Smooth muscle cell (in vitro differentiated cells): ENCODE data around the gene MIR17HG. TPM values are rescaled to one million over a fixed set of nuclear protein-coding genes. Genes with fewer than 3 reads are reported as not detected.

Experiments
- DNase-seq: peaks from one replicate; lab custom pipeline; 2025; ENCODE audit not compliant: unreplicated experiment; lab: John Stamatoyannopoulos, UW
- H2AFZ ChIP-seq: fragments of 200-600 bp; sonication (generic); 2 replicates; pipeline ENCODE4 v1.6.0; 2016; ENCODE audit warnings: antibody characterized with exemption, low read depth, mild to moderate bottlenecking
- H3F3A ChIP-seq: fragments of 200-600 bp; sonication (generic); 2 replicates; pipeline ENCODE4 v1.6.0; 2017; ENCODE audit warnings: antibody characterized with exemption, low read depth
- H3K27ac ChIP-seq: fragments of 200-600 bp; sonication (generic); 2 replicates; pipeline ENCODE4 v1.5.1; 2016; ENCODE audit warnings: low read depth, mild to moderate bottlenecking
- H3K27me3 ChIP-seq: fragments of 200-600 bp; sonication (generic); 2 replicates; pipeline ENCODE4 v1.6.1; 2016; ENCODE audit warnings: low read depth, mild to moderate bottlenecking
- H3K36me3 ChIP-seq: fragments of 200-600 bp; sonication (generic); 2 replicates; pipeline ENCODE4 v1.5.1; 2016; ENCODE audit warnings: low read depth
- H3K4me1 ChIP-seq: fragments of 200-600 bp; sonication (generic); 2 replicates; pipeline ENCODE4 v1.5.1; 2016; ENCODE audit warnings: low read depth
- H3K4me2 ChIP-seq: fragments of 200-600 bp; sonication (generic); 2 replicates; pipeline ENCODE4 v1.6.0; 2016; ENCODE audit warnings: mild to moderate bottlenecking
- H3K4me3 ChIP-seq: fragments of 200-600 bp; sonication (generic); 2 replicates; pipeline ENCODE4 v1.5.1; 2016; ENCODE audit warnings: mild to moderate bottlenecking
- H3K79me2 ChIP-seq: fragments of 200-600 bp; sonication (generic); 2 replicates; pipeline ENCODE4 v1.6.0; 2016; ENCODE audit warnings: low read depth, mild to moderate bottlenecking
- H3K9ac ChIP-seq: fragments of 200-600 bp; sonication (generic); 2 replicates; pipeline ENCODE4 v1.6.0; 2016; ENCODE audit warnings: low read depth
- H3K9me3 ChIP-seq: fragments of 200-600 bp; sonication (generic); replicated peaks from 2 replicates; pipeline ENCODE4 v1.5.1; 2016; ENCODE audit warnings: low read depth
- H4K20me1 ChIP-seq: fragments of 200-600 bp; sonication (generic); 2 replicates; pipeline ENCODE4 v1.6.0; 2016; ENCODE audit warnings: low read depth
- CTCF ChIP-seq: fragments of 200-600 bp; sonication (generic); IDR thresholded peaks from 2 replicates; pipeline ENCODE4 v1.5.1; 2017; ENCODE audit warnings: borderline replicate concordance, mild to moderate bottlenecking, antibody characterized with exemption; ENCODE audit not compliant: insufficient read depth, poor library complexity, severe bottlenecking
- WGBS: methylation state at CpG from one replicate; pipeline ENCODE4 v1.1.7; 2016; ENCODE audit warnings: low lambda C conversion rate; 5-methylcytosine and 5-hydroxymethylcytosine counted together
- polyA plus RNA-seq: library from polyadenylated mRNA; unstranded; fragments of >200 nt; fragmentation: Nextera tagmentation; extraction: Ambion mirVana; gene quantifications from 2 replicates; pipeline ENCODE4 v1.2.1, GENCODE V29; 2016
- total RNA-seq: library from RNA; depleted of rRNA; stranded (reverse); fragments of >200 nt; gene quantifications from 2 replicates; pipeline ENCODE4 v1.2.3, GENCODE V29; 2014

MIR17HG gene
- total and polyA plus RNA-seq, 2 experiments from 2014 or later: 0.07 to 0.54 TPM

GRCh38 chr13:91323349-91323748 lies 24.1 kb upstream of the MIR17HG start:
- DNase-seq: no peak
- no peak for TF ChIP-seq CTCF
- no peaks in the 10 kb centered on the region for H3K36me3 ChIP-seq
- no peaks in the 10 kb centered on the region for H3K79me2 ChIP-seq
- H3K9me3 ChIP-seq: no peaks in the 10 kb centered on the region
- no peak overlapping the region for H2AFZ ChIP-seq
- H3K27me3 ChIP-seq: peaks cover 5% of the 10 kb centered on the region
- no peaks in the 10 kb centered on the region for H3K4me1 ChIP-seq
- H3K9ac ChIP-seq: no peak overlapping the region
- no peak overlapping the region for H3K4me2 ChIP-seq
- no peak overlapping the region for H3K4me3 ChIP-seq
- no peaks in the 10 kb centered on the region for H4K20me1 ChIP-seq
- no peaks in the 10 kb centered on the region for H3F3A ChIP-seq
- no peak overlapping the region for H3K27ac ChIP-seq
- 82% methylated on average over 3 of the region's 3 CpGs for WGBS

- TF ChIP-seq CTCF: no peak
- H3K4me3 ChIP-seq: no peak overlapping the region
- no peak overlapping the region for H3K4me2 ChIP-seq
- no peaks in the 10 kb centered on the region for H3K9me3 ChIP-seq
- peaks cover 11% of the 10 kb centered on the region for H3K27me3 ChIP-seq
- no peak overlapping the region for H3K27ac ChIP-seq
- no peaks in the 10 kb centered on the region for H3F3A ChIP-seq
- no peak for DNase-seq
- no peak overlapping the region for H3K9ac ChIP-seq
- no peak overlapping the region for H2AFZ ChIP-seq
- H4K20me1 ChIP-seq: no peaks in the 10 kb centered on the region
- H3K4me1 ChIP-seq: no peaks in the 10 kb centered on the region
- no peaks in the 10 kb centered on the region for H3K79me2 ChIP-seq
- H3K36me3 ChIP-seq: no peaks in the 10 kb centered on the region
- whole genome bisulfite sequencing: 83% methylated on average over 7 of the region's 7 CpGs
Measured at GRCh38 chr13:91326146-91326545, 21.3 kb upstream of the MIR17HG start.

GRCh38 chr13:91328726-91329125 lies 18.8 kb upstream of the MIR17HG start:
- H3K27me3 ChIP-seq: peaks cover 13% of the 10 kb centered on the region
- H3F3A ChIP-seq: no peaks in the 10 kb centered on the region
- H3K4me1 ChIP-seq: no peaks in the 10 kb centered on the region
- no peak for TF ChIP-seq CTCF
- H3K27ac ChIP-seq: no peak overlapping the region
- H3K36me3 ChIP-seq: no peaks in the 10 kb centered on the region
- no peak overlapping the region for H2AFZ ChIP-seq
- DNase-seq: no peak
- H3K9me3 ChIP-seq: no peaks in the 10 kb centered on the region
- WGBS: 87% methylated on average over 1 of the region's 1 CpG
- no peak overlapping the region for H3K9ac ChIP-seq
- H3K4me2 ChIP-seq: no peak overlapping the region
- H3K79me2 ChIP-seq: no peaks in the 10 kb centered on the region
- no peak overlapping the region for H3K4me3 ChIP-seq
- H4K20me1 ChIP-seq: no peaks in the 10 kb centered on the region

GRCh38 chr13:91329733-91330132 lies 17.8 kb upstream of the MIR17HG start:
- Histone ChIP-seq H2AFZ (no peak overlapping the region), H3K79me2 (no peaks in the 10 kb centered on the region), H3K9me3 (no peaks in the 10 kb centered on the region), H3F3A (no peaks in the 10 kb centered on the region), H3K27ac (no peak overlapping the region), H3K4me3 (no peak overlapping the region), H3K4me1 (no peaks in the 10 kb centered on the region), H3K4me2 (no peak overlapping the region), H3K36me3 (no peaks in the 10 kb centered on the region), H3K9ac (no peak overlapping the region), H4K20me1 (no peaks in the 10 kb centered on the region), H3K27me3 (peaks cover 13% of the 10 kb centered on the region)
- no peak for DNase-seq
- WGBS: 92% methylated on average over 1 of the region's 1 CpG
- no peak for TF ChIP-seq CTCF
